RCC 7860 (cell line): Measurements from ENCODE around the gene EPB41L2.
"Not testable (repeated sequence)": the region's sequence is repeated elsewhere in the genome, so short reads cannot be mapped to it uniquely, and the experiment has no call there.

ENCODE experiments used
- DNase-seq: peaks from one replicate; pipeline ENCODE4 v3.0.0-alpha.2; 2015; ENCODE audit warnings: low spot score
- FAIRE-seq: peaks from 2 replicates; lab custom pipeline; 2012; peaks lifted over from hg19 to GRCh38; lab: Jason Lieb, UNC

EPB41L2 gene

GRCh38 chr6:131038597-131039344 lies 24.3 kb downstream of the EPB41L2 start:
- no peak for DNase-seq
- FAIRE-seq, result no peak

DNA sequence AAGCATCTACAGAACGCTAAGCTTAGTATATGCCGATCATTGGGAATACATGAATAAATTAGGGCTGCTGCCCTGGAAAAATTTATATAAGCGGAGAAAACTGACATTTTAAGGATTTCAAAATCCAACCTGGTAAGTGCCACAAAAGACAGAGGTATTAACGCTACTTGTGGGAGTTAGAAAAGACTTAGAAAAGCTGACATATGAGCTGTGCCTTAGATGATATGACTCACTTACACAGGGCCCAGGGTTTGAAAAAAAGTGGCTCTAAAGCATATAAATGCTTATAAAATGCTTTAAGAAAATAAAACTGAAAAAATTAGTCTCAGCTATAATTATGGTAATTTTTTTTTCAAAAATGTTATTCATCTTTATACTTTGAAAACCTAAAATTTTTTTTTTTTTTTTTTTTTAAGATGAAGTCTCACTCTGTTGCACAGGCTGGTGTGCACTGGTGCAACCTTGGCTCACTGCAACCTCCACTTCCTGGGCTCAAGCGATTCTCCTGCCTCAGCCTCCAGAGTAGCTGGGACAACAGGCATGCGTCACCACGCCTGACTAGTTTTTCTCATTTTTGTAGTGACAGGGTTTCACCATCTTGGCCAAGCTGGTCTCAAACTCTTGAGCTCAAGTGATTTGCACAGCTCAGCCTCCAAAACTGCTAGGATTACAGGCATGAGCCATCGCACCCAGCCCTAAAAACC lies 25.7 kb downstream of the EPB41L2 start:
- no peak for DNase-seq
- FAIRE-seq, result no peak

GRCh38 chr6:131036601-131037000 lies 26.4 kb downstream of the EPB41L2 start:
- no peak for FAIRE-seq

GRCh38 chr6:131036143-131036542 lies 26.9 kb downstream of the EPB41L2 start:
- FAIRE-seq (no peak), DNase-seq (no peak)

More at GRCh38 chr6:131036601-131037000, 26.4 kb downstream of the EPB41L2 start:
- DNase-seq, result no peak

- no peak for FAIRE-seq
- no peak for DNase-seq
Measured at GRCh38 chr6:131035582-131035981, 27.5 kb downstream of the EPB41L2 start.

DNA sequence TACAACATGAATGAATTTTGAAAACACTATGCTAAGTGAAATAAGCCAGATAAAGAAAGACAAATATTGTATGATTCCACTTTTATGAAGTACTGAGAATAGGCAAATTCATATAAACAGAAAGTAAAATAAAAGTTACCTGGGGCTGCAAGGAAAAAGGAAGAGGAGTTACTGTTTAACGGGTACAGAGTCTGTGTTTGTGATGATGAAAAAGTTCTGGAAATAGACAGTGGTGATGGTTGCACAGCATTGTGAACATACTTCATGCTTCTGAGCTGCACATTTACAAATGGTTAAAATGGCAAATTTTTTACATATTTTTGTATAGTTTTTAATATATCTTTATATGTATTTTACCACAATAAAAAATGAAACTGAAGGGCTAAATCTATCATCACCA lies 29.4 kb downstream of the EPB41L2 start:
- FAIRE-seq, result peak; percentile 11
- DNase-seq, result no peak

- FAIRE-seq (peak; percentile 77), DNase-seq (peak; percentile 42)
Measured at GRCh38 chr6:131029626-131030297, 33.3 kb downstream of the EPB41L2 start.

DNA sequence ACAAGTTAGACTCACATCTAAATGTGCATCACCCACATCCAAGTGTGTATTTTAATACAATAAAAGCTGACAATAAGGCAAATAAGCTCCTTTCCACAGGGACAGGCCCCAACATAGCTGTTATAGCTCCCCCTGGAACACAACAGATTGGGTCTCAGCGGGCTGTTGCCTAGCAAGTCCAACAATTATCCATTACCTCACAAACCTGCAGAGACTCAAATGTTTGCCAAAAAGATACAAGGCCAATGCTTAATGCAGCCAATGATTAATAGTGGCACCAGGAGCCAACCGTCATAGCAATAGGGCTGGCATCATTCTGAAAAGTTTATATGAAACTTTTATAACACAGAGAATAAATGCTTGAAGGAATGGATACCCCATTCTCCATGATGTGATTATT lies 35.7 kb downstream of the EPB41L2 start:
- FAIRE-seq, result no peak
- DNase-seq, result no peak

DNA sequence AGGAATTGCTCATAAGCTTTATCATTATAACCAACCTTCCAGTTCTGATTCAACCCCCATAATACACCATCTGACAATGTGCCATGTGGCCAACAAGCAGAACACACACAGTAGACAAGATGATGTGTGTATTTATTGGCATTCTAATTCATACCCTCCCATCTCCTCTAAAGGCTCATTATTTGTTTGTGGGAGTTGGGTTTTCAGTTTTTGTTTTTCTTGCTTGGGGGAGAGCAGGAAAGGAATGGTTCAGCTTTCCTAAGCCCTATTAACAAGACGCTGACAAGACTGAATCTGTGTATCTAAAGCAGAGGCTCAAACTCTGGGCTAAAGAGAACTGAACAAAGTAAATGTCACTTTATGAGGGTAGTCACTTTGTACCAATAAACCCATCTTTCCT lies 36.8 kb downstream of the EPB41L2 start:
- no peak for DNase-seq
- FAIRE-seq, result no peak

DNA sequence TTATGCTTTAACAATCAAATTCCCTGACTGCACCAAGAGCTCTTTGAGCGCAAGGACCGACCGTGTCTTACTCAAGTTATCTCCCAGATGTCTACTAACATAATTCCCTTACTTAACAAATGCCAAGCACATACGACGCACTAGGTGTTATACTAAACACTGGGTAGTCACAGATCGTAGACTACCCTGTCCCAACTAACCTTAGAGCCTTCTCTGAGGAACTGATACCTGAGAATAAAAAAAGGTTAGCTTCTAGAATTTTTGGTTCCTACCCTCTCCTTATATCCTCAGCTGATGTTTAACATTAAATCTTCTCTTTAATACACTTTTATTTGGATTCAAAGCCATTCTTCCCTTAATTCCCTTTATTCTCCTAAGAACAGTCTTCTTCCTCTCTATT lies 38.5 kb downstream of the EPB41L2 start:
- DNase-seq, result no peak
- FAIRE-seq, result no peak

DNA sequence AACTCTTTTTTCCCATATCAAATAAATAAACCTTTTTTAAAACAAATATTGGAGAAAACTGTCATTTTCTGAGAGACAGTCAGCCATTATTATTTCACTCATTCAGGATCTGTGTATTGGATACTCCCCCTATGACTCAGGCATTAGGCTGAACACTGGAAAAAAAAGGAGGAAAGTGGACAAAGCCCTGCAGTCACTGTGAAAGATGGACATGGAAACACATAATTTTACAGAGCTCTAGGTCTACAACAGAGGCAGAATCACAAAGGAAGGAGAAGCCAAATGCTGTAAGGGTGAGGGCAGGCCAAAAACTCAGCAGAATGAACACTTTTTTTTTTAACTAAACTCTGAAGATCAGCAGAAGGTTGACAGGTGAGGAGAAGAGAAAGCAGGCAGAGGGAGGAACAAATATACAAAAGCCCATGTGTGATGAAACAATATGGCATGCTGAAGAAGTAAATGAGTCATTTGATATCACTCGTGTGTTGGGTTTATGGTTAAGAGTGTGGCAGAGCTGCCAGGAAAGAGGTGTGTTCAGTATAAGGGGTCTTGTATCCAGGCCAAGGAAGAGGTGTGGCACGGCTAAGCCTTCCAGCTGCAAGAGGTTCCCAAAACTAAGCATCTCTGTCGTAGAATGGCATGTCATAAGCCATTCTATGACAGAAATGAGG lies 39.1 kb downstream of the EPB41L2 start:
- FAIRE-seq (peak; percentile 83), DNase-seq (peak; percentile 73)

DNA sequence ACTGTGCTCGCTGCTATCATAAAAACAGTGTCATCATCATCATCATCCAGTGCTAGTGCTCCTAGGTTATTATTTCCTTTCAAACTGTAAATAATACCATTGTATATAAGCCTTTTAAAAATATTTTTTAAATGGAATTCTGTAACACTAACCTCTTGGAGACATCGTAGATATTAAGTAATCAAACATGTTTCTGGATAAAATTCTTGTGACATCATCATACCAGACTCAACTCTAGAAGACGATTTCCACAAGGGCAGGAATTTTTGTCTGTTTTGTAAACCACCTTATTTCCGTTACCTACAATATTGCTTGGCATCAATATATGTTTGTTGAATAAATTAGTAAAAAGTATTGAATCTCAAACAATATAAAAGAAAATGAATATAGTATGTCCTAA lies 40.4 kb downstream of the EPB41L2 start:
- DNase-seq, result no peak
- no peak for FAIRE-seq

GRCh38 chr6:131017962-131018361 lies 45.1 kb downstream of the EPB41L2 start:
- DNase-seq (no peak), FAIRE-seq (no peak)

DNA sequence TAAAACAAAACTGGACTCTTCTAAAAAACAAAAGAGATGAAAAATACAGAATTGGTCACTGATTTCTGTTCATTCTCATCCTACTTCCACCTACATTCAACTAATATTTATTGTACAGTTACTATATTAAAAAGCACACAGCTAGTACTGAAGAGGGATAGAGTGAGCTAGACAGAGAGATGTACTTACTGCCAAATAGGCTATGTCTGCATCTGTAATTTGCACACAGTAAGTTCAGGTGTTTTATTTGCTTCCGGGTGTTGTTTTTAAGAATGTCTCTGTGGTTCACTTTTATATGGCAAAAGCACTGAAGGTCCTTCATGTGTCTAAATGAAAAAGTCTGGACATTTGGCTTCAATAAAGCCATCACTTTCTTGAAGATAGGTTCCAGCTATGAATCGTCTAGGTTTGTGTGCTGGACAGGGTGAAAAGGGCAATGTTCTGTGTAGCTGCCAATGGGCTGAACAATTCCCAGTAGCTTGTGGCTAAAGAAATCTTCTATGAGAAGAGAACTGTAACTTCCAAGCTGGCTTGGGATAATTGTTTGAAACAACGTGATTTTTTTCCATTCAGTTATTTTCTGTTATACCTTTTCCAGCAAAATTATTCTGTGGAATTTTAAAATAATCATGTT lies 47.3 kb downstream of the EPB41L2 start:
- FAIRE-seq (peak; percentile 67), DNase-seq (no peak)

- DNase-seq (no peak), FAIRE-seq (no peak)
Measured at GRCh38 chr6:131015025-131015591, 47.9 kb downstream of the EPB41L2 start.

- FAIRE-seq, result no peak
Measured at GRCh38 chr6:131014080-131014776, 48.8 kb downstream of the EPB41L2 start.

GRCh38 chr6:131013495-131013894 lies 49.5 kb downstream of the EPB41L2 start:
- FAIRE-seq, result peak; percentile 68
- no peak for DNase-seq

More at GRCh38 chr6:131014080-131014776, 48.8 kb downstream of the EPB41L2 start:
- DNase-seq, result no peak

DNA sequence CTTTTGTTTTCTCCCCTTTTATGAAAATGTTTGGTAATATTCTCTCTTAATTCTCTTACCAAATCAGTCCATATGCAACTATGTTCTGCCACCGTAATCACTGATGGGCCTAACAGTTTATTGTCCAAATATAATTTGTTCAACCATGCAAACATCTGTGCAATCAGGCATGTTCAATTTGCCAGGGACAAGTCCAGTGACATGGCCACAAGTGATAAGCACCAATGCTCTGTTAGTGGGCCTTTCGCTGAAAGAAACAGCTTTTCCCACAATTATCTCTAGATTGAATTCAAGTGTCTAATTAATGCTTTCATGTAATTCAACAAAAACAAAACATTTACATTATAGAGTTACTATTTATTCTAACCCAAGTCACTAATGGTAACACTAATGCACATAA lies 53.3 kb downstream of the EPB41L2 start:
- no peak for DNase-seq

GRCh38 chr6:131008965-131009364 lies 54.1 kb downstream of the EPB41L2 start:
- FAIRE-seq, DNase-seq: not testable (repeated sequence)

More for the DNA sequence above, 53.3 kb downstream of the EPB41L2 start:
- no peak for FAIRE-seq

DNA sequence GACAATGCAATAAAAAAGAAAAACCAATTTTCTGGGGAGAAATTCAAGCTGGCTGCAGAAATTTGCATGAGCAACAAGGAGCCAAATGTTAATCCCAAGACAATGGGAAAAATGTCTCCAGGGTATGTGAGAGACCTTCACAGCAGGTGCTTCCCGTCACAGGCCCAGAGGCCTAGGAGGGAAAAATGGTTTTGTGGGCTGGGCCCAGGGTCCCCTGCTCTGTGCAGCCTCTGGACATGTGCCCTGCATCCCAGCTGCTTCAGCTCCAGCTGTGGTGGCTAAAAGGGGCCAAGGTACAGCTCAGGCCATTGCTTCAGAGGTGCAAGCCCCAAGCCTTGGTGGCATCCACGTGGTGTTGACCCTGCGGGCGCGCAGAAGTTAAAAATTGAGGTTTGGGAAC lies 55.1 kb downstream of the EPB41L2 start:
- not testable (repeated sequence) for FAIRE-seq, DNase-seq
